Measurements from ENCODE around the gene ITGAD. TPM values are rescaled to one million over a fixed set of nuclear protein-coding genes. Genes with fewer than 3 reads are reported as not detected.

The ITGAD gene
- total RNA-seq, 2 donors from 2014 or later, result 0.14 TPM; not detected in 1

GRCh38 chr16:31475946-31476302, 82.8 kb downstream of the ITGAD start:
- Histone ChIP-seq H3K27me3 (replicated peaks; ENCODE audit: insufficient read depth) (no peaks in the 10 kb centered on the region), H3K4me3 (peak overlapping the region; percentile 59), H3K27ac (no peak overlapping the region), H3K36me3 (peaks cover 48% of the 10 kb centered on the region), H3K9me3 (no peaks in the 10 kb centered on the region), H3K4me1 (ENCODE audit: control insufficient read depth in 1 of 2, low read depth in 2 of 2) (peaks cover 8 to 28% of the 10 kb centered on the region in 2 donors)
- ATAC-seq (ENCODE audit: insufficient number of reproducible peaks, low FRiP score, low read depth) (no peak), DNase-seq (ENCODE audit: low spot score) (no peak)
- no peak for TF ChIP-seq CTCF (IDR thresholded peaks at IDR 0.05)

Other genes starting within 250 kb of the ITGAD start
- gene PRSS36, start 243.3 kb upstream of the ITGAD start, total RNA-seq, result 10 to 100 TPM in 1 of 2 donors, 1 to 10 TPM in 1; 1.3 to 14.8 TPM
- 100 to 1,000 TPM in 1 of 2 donors, 10 to 100 TPM in 1; 63.9 to 141 TPM for gene FUS, start 213.2 kb upstream of the ITGAD start, total RNA-seq
- gene PYCARD, start 190.6 kb upstream of the ITGAD start, total RNA-seq, result 10 to 100 TPM; 19.2 to 23.0 TPM
- under 1 TPM in 1 of 2 donors, not detected in 1; 0.07 TPM for gene TRIM72, start 179.2 kb upstream of the ITGAD start, total RNA-seq
- not detected for gene PYDC1, start 176.2 kb upstream of the ITGAD start, total RNA-seq
- 10 to 100 TPM; 31.2 to 31.5 TPM for gene ITGAM, start 133.4 kb upstream of the ITGAD start, total RNA-seq
- gene ITGAX, start 38.2 kb upstream of the ITGAD start, total RNA-seq, result 10 to 100 TPM in 1 of 2 donors, 1 to 10 TPM in 1; 9.7 to 32.9 TPM
- not detected for gene COX6A2, start 35.0 kb downstream of the ITGAD start, total RNA-seq
- gene ZNF843, start 49.5 kb downstream of the ITGAD start, total RNA-seq, result 1 to 10 TPM; 1.1 to 1.9 TPM
- gene ARMC5, start 66.2 kb downstream of the ITGAD start, total RNA-seq, result 10 to 100 TPM in 1 of 2 donors, 1 to 10 TPM in 1; 8.8 to 10.8 TPM
- gene TGFB1I1, start 78.8 kb downstream of the ITGAD start, total RNA-seq, result 100 to 1,000 TPM; 192 to 231 TPM
- gene SLC5A2, start 89.8 kb downstream of the ITGAD start, total RNA-seq, result under 1 TPM in 1 of 2 donors, not detected in 1; 0.85 TPM
- gene RUSF1, start 115.1 kb downstream of the ITGAD start, total RNA-seq, result 10 to 100 TPM; 67.9 to 74.2 TPM
- not detected for gene AHSP, start 134.6 kb downstream of the ITGAD start, total RNA-seq

All from thoracic aorta (tissue), 2 donors.